ENCODE results near the gene EPB41L5.
"Not testable (repeated sequence)": the region's sequence is repeated elsewhere in the genome, so short reads cannot be mapped to it uniquely, and the experiment has no call there.

Gene EPB41L5

GRCh38 chr2:120029672-120030640, 17.1 kb downstream of the EPB41L5 start:
- DNase-seq (ENCODE audit: low read depth), result no peak

- DNase-seq (ENCODE audit: low read depth), result no peak
Measured at GRCh38 chr2:120032297-120032696, 19.4 kb downstream of the EPB41L5 start.

- no peak for DNase-seq (ENCODE audit: low read depth)
Measured at GRCh38 chr2:120034027-120034426, 21.1 kb downstream of the EPB41L5 start.

- no peak for DNase-seq (ENCODE audit: low read depth)
Measured at GRCh38 chr2:120034621-120035020, 21.7 kb downstream of the EPB41L5 start.

GRCh38 chr2:120036145-120036544, 23.3 kb downstream of the EPB41L5 start:
- no peak for DNase-seq (ENCODE audit: low read depth)

GRCh38 chr2:120037995-120038541, 25.2 kb downstream of the EPB41L5 start:
- DNase-seq (ENCODE audit: low read depth), result no peak

GRCh38 chr2:120042359-120042758, 29.5 kb downstream of the EPB41L5 start:
- no peak for DNase-seq (ENCODE audit: low read depth)

DNA sequence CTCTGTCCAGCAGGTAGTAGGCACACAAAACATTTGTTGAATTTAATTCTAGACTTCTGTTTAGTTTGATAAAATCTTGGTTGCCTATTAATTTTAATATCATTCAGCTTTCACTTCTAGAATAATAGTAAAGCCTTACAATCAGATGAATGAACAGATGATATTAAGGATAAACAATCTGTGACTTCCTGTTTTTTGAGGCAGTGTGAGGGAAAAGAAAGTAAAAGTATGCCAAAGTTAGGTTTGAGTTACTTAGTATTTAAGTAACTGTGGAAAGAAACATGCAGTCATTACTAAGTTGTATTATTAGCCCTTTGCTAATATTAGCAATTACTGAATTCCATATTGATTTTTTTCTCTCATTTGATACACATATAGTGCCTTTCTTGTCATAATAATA, 31.5 kb downstream of the EPB41L5 start:
- DNase-seq (ENCODE audit: low read depth), result no peak

GRCh38 chr2:120045775-120046174, 32.9 kb downstream of the EPB41L5 start:
- not testable (repeated sequence) for DNase-seq (ENCODE audit: low read depth)

GRCh38 chr2:120046252-120046651, 33.4 kb downstream of the EPB41L5 start:
- DNase-seq (ENCODE audit: low read depth), result not testable (repeated sequence)

GRCh38 chr2:120052597-120052996, 39.7 kb downstream of the EPB41L5 start:
- no peak for DNase-seq (ENCODE audit: low read depth)

- DNase-seq (ENCODE audit: low read depth), result no peak
Measured at GRCh38 chr2:120053891-120054290, 41.0 kb downstream of the EPB41L5 start.

GRCh38 chr2:120059483-120059882, 46.6 kb downstream of the EPB41L5 start:
- DNase-seq (ENCODE audit: low read depth), result no peak

DNA sequence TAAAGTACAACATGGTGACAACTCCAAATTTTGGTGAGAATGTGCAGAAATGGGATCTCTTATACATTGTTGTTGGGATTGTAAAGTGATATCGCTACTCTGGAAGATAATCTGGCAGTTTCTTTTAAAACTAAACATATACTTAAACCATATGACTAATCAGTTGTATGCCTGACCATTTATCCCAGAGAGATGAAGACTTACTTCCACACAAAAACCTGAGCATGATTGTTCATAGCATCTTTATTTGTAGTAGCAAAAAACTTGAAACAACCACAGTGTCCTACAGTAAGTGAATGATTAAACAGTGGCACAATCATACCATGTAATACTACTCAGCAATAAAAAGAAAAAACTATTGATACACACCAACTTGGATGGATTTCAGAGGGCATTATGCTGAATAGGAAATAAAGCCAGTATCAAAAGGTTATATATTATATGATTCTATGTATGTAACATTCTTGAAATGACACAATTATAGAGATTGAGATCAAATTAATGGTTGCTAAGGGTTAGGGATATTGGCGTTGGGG, 47.3 kb downstream of the EPB41L5 start:
- no peak for DNase-seq (ENCODE audit: low read depth)

DNA sequence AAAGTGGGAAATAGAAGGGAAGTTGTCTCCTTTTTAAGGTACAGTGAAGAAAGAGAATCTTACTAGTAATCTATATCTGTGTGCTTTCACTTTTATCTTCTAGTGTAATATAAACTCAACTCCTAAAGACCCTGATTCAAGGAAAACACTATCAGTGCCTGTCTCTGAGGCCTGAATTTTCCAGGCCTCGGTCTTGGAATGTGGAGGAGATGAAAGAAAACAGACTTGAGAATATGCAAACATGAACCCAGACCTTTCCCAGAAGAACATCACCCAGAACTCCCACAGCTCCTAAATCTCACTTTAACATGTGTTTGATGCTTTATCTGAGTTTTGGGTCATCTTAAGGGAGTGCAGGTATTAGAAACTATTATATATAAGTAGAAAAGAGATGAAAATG, 51.8 kb downstream of the EPB41L5 start:
- DNase-seq (ENCODE audit: low read depth), result no peak

- DNase-seq (ENCODE audit: low read depth), result no peak
Measured at GRCh38 chr2:120066800-120067547, 54.1 kb downstream of the EPB41L5 start.

DNA sequence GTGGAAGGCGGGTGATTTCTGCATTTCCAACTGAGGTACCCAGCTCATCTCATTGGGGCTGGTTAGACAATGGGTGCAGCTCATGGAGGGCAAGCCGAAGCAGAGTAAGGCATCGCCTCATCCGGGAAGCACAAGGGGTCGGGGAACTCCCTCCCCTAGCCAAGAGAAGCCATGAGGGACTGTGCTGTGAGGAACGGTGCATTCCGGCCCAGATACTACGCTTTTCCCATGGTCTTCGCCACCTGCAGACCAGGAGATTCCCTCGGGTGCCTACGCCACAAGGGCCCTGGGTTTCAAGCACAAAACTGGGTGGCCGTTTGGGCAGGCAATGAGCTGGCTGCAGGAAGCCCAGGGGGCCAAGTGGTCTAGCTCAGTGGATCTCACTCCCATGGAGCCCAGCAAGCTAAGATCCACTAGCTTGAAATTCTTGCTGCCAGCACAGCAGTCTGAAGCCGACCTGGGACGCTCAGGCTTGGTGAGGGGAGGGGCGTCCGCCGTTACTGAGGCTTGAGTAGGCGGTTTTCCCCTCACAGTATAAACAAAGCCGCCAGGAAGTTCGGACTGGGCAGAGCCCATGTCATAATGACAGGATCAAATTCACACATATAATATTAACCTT, 55.3 kb downstream of the EPB41L5 start:
- DNase-seq (ENCODE audit: low read depth), result not testable (repeated sequence)

DNA sequence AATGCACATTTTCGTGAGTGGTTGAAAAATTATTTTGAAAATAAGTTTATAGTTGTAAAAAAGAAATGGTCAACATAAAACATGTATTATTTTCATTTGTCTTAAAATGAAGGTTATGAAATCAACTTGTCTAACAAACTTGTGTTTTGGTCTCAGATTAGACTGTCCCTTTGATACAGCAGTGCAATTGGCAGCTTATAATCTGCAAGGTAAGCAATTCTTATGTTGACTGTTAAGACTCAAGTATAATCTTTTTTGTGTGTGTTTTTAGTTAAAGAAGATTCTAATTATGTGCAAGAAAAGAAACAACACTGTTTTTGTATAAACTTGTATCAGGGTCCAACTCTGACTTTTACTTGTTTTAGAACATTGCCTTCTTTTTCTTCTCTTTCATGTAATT, 62.7 kb downstream of the EPB41L5 start:
- no peak for DNase-seq (ENCODE audit: low read depth)

DNA sequence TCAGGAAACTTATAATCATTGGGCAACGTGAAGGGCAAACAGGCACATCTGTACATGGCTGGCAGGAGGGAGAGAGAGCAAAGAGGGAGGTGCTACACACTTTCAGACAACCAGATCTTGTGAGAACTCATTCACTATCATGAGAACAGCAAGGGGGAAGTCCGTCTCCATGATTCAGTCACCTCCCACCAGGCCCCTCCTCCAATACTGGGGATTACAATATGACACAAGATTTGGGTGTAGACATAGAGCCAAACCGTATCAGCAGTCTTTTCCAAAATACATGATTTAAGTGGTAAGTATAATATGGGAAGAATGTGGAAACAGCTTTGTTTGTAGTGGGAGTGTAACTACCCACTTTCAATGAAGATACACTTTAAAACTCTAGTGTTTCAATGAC, 65.0 kb downstream of the EPB41L5 start:
- no peak for DNase-seq (ENCODE audit: low read depth)

GRCh38 chr2:120079647-120080046, 66.8 kb downstream of the EPB41L5 start:
- no peak for DNase-seq (ENCODE audit: low read depth)

DNA sequence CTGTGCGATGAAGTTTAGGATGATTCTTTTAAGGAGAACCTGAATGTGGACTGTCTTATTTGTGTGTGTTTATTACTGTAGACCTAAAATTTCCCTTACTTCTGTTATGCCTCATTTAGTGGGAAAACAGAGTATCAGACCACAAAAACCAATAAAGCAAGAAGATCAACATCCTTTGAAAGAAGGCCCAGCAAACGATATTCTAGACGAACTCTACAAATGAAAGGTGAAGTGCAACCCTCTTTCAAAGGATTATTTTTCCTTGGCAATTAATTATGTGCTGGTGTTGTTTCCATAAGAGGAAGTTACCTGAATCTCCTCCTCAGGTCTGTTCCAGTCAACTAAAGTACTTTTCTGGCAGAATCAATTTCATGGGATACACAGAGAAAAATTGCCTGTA, 78.6 kb downstream of the EPB41L5 start:
- no peak for DNase-seq (ENCODE audit: low read depth)

DNA sequence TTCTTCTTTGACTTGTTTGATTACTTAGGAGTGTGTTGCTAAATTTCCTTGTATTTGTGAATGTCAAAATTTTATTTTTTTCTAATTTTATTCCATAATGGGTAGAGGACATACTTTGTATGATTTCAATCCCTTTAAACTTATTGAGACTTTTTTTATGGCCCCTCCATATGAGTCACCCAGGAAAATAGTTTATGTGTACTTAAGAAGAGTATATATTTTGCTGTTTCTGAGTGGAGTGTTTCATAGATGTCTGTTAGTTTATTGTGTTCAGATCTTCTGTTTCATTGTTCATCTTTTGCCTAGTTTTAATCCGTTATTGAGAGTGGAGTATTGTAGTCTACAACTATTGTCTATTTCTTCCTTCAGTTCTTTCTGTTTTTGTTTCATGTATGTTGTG, 81.9 kb downstream of the EPB41L5 start:
- no peak for DNase-seq (ENCODE audit: low read depth)
